HG03097 (cell line): ENCODE results near the gene FBRSL1.
A peak's percentile ranks its signal among the peaks of the same experiment; 100 is the strongest.

ENCODE experiments used
- ATAC-seq: cut with Tn5 transposase; IDR thresholded peaks from one replicate; pipeline ENCODE4 v1.9.1; 2021; ENCODE audit not compliant: unreplicated experiment, low FRiP score

Gene FBRSL1

GRCh38 chr12:132495165-132495544, 5.2 kb downstream of the FBRSL1 start:
- no peak for ATAC-seq

GRCh38 chr12:132495629-132496357, 5.8 kb downstream of the FBRSL1 start:
- ATAC-seq: no peak

DNA sequence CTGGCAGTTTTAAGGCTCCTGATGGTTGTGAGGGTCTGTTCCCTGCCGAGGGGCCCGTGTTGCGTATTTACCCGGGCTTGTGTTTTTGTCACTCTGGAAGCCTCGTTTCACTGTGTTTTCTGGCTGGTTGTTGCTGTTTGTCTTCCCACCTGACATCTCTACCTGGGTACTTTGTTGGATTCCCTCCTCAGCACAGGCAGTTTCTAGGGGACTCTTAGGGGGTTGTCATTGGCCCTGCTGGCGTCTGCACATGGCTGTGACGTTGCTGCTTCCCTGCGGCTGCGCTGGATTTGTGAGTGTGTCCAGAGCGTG, 6.4 kb downstream of the FBRSL1 start:
- no peak for ATAC-seq

- ATAC-seq: no peak
Measured at GRCh38 chr12:132496710-132497109, 6.8 kb downstream of the FBRSL1 start.

DNA sequence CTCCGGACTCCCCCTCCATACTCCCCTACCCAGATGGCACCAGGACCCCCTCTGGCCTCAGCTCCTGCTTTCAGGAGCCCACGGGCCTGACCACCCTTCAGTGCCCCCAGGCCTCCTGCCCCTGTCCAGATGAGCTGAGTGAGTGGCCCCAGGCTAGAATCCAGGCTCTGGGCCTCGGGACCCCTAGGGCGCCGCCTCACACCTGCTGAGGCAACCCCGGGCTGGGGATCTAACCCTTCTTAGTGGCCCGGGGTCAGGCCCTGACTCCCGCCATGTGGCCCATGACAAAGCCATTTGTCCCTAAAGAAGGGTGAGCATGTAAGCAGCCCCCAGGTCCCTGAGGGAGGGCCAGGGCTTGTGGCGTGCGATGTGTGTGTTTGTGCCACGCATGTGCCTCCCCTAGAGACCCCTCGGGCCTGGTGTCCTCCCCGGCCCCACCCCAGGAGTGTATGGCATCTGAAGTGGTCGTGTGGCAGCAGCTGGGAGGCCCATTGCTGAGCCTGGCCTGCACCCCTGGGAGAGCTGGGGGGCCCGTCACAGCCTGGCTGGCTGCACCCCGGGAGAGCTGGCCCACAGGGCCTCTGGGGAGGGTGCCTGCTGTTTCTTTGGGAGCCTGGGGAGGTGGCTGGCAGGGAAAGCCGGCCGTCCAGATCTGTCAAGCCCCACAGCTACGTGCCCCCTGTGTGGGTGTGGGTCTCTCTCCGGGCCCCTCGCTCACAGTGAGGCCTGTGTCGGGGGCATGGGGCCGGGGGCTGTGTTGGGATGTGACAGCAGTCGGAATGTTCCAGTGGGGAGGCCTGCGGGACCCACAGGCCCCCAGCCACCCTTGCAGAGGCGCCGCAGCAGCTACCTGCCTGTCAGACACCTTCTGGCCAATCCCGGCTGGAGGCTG, 7.8 kb downstream of the FBRSL1 start:
- ATAC-seq: no peak

DNA sequence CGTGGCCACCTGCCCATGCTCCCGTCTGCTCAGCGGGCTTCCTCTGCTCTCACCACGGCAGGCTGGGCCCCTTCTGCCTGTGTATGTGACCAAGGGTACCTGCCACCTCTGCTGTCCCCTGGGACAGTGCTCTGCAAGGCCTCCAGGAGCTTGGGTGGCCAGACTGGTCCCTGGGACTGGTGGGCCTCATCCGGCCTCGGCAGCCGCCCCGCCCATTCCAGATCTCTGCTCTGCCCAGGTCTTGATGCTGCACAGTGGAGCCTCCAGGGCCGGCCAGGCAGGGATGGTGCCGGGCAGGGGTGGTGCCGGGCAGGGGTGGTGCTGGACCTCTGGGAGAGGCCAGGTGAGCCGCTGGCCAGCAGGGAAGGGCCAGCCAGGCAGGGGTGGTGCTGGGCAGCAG, 9.0 kb downstream of the FBRSL1 start:
- no peak for ATAC-seq

GRCh38 chr12:132500142-132500855, 10.3 kb downstream of the FBRSL1 start:
- ATAC-seq: no peak

DNA sequence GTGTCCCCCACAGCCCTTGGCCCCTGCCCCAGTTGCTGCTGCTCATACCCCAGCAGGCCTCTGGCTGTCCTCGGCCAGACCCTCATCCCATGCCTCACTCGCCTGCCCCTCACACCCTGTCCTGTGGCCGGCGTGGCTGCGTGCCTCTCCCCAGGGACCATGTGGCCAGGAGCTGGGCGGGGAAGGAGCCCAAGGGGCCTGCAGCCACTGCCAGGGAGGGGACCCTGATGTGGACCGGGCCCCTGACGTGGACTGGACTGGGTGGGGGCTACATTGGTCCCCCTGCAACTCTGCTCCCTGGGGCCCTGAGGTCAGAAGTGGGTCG, 10.9 kb downstream of the FBRSL1 start:
- ATAC-seq: no peak

DNA sequence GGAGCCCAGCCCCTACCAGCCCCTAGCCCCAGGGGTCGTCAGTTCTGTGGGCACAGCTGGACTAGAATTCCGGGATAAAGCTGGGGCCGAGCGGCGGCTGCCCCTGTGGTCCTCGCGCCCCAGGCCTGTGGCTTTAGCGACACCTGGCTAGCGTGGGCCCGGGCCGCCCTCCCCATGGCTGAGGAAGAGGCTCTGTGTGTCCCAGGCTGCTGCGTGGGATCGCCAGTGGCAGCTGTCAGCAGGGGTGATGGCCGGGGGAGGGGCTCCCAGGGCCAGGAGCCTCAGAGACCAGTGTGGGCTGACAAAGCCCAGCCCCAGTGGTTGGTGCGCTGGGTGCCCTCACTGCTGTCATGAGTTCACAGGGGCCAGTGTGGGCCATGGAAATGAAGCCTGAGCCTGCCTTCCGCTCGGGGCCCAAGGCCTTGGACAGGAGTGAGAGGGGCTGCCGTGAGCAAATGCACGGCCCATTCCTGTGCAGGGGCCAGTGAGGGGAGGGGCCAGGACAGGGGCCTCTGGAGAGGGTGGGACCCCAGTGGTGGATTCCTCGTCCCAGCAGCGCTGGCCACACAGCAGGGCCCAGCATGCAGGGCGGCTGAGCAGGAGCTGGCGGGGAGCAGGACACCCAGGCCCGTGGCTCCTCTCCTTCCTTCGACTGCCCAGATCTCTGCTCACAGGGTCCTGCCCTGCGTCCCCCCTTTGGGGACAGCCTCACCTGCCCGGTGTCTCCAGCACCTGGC, 11.4 kb downstream of the FBRSL1 start:
- no peak for ATAC-seq

- no peak for ATAC-seq
Measured at GRCh38 chr12:132502149-132502881, 12.4 kb downstream of the FBRSL1 start.

DNA sequence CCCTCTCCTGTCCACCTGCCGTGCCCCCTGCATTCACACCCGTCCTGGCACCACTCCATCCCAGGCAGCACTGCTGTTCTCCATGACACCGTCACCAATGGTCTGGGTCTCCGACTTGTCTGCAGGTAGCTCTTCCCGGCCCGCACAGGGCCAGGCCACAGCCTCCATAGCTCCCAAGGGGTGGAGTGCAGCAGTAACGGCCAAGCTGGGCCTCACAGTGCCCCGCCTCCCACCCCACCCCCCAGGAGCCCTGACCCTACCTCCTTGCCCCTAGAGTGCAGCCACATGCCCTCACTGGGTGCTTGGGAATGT, 12.9 kb downstream of the FBRSL1 start:
- ATAC-seq: no peak

DNA sequence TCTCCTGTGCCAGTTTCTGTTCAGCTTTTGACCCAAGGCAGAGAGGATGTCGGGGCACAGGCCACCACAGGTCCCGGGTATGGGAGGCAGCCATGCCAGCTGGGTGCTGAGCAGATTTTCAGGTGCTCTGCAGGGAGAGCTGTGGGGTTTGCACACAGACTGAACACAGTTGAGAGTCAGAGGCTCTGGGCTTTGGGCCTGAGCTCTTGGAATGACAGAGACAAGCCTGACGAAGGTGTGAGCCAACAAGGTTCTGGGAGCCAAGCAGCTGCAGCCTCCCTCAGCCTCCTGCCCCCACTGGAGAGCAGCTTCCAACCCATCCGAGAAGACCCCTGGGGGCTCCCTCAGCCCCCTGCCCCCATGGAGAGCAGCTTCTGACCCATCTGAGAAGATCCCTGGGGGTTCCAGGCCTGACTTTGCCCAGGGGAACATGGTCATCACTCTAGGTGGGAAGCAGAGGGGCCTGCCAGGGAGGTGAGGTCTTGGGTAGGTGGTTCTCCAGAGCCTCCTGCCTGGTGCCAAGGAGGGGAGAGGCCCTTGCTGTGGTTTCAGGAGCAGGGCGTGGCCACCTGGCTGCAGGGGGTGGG, 13.8 kb downstream of the FBRSL1 start:
- no peak for ATAC-seq

- no peak for ATAC-seq
Measured at GRCh38 chr12:132505105-132505851, 15.3 kb downstream of the FBRSL1 start.

GRCh38 chr12:132505852-132506219, 15.9 kb downstream of the FBRSL1 start:
- ATAC-seq: no peak

DNA sequence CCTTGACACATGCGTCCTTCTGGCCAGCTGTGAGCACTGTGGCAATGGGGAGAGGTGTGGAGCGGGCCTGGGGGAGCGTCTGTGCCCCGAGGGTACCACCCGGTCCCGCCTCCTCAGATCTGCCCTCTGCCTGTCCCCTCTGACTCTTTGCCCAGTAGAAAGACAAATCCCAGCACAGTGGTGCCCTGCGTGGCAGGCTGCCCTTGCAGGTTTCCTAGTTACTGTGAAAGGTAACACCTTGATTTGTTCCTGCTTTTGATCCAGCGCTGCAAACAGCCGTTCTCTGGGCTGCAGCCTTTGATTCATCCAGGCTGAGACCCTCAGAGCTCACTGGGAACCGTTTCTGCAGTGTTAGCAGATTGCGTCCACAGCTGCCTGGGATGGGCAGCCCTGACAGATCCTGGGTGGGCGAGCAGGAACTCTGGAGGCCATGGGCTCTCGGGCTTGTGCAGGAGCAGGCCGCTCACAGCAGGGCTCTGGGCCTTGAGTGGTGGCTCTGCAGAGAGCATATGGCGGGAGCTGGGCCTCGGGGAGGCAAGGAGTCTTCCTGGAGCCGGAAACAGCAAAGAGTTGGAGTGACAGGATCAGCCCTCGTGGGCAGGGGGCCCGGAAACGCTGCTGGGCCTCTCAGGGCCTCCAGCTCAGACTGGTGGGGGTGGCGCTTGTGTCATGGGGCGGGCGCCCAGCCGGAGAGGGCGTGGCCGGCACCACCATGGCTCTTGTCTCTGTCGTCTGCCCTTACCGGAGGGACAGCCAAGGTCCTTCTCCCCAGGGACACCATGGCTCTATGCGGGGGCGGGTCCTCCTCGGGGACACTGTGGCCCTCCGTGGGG, 16.6 kb downstream of the FBRSL1 start:
- peak; percentile 43 for ATAC-seq

GRCh38 chr12:132507161-132507538, 17.2 kb downstream of the FBRSL1 start:
- no peak for ATAC-seq

- no peak for ATAC-seq
Measured at GRCh38 chr12:132507656-132508490, 17.9 kb downstream of the FBRSL1 start.

- no peak for ATAC-seq
Measured at GRCh38 chr12:132508491-132508740, 18.5 kb downstream of the FBRSL1 start.
